K562 (cell line): Measurements from ENCODE around the gene PLTP. TPM values are rescaled to one million over a fixed set of nuclear protein-coding genes. Genes with fewer than 3 reads are reported as not detected.

Source experiments
- ATAC-seq: fragments of 200-7000 bp; cut with Tn5 transposase; 3 replicates; pipeline ENCODE4 v1.9.1; 2020; ENCODE audit warnings: moderate library complexity
- BruUV-seq: library from RNA; stranded (reverse); fragments of 400-500 nt; replicated peaks from 2 replicates; lab custom pipeline; 2021; lab: Mats Ljungman, UMichigan
- CTCF ChIA-PET: fragments of 300-600 bp; formaldehyde crosslinking; extraction: SDS; loops from one replicate; lab custom pipeline; 2021; ENCODE audit warnings: low intra/inter-chr PET ratio; lab: Yijun Ruan, JAX
- POLR2A ChIA-PET: fragments of 300-600, 350-650 bp; sonication (Branson Sonifier 250); formaldehyde crosslinking; extraction: SDS; loops from one replicate; lab custom pipeline; 2021; ENCODE audit warnings: antibody characterized with exemption, inconsistent platforms; lab: Yijun Ruan, JAX
- DNase-seq, 4 experiments: peaks; one replicate each; pipeline versions ENCODE4 v3.0.0 to v3.0.0-alpha.2; 2011 to 2018; ENCODE audit warnings: low spot score in 3 of 4, mixed read lengths in 3 of 4; ENCODE audit errors: extremely low read depth in 1 of 4
- FAIRE-seq: peaks from 2 replicates; lab custom pipeline; 2011; peaks lifted over from hg19 to GRCh38; lab: Jason Lieb, UNC
- H2AFZ ChIP-seq: 2 replicates; pipeline ENCODE4 v1.6.0; 2011; ENCODE audit warnings: low read depth, low read length, control low read depth, inconsistent platforms
- H3K27ac ChIP-seq: fragments of 200-600 bp; 3 replicates; pipeline ENCODE4 v1.8.0; 2011; ENCODE audit warnings: low read depth, mild to moderate bottlenecking, control low read depth, inconsistent platforms, low read length, moderate library complexity, mixed read lengths; ENCODE audit errors: extremely low read depth
- H3K27me3 ChIP-seq, 2 experiments: fragments of 300-600 bp in 1 of 2; 2 replicates in 1 of 2; 3 replicates in 1 of 2; pipeline versions ENCODE4 v1.6.0 to v1.8.0; 2011; ENCODE audit warnings: inconsistent platforms in 2 of 2, low read length in 2 of 2, mild to moderate bottlenecking in 1 of 2, mixed read lengths in 1 of 2, moderate library complexity in 1 of 2; ENCODE audit not compliant: control insufficient read depth in 2 of 2, insufficient read depth in 2 of 2
- H3K36me3 ChIP-seq: fragments of 300-600 bp; 3 replicates; pipeline ENCODE4 v1.8.0; 2011; ENCODE audit warnings: mild to moderate bottlenecking, low read length, inconsistent platforms; ENCODE audit not compliant: control insufficient read depth, insufficient read depth
- H3K4me1 ChIP-seq, 2 experiments: fragments of 200-600 bp in 1 of 2; replicated peaks in 1 of 2; 2 replicates in 1 of 2; 3 replicates in 1 of 2; pipeline versions ENCODE4 v1.5.1 to v1.8.0; 2011; ENCODE audit warnings: inconsistent platforms in 2 of 2, low read length in 2 of 2, mild to moderate bottlenecking in 1 of 2, mixed read lengths in 1 of 2, moderate library complexity in 1 of 2; ENCODE audit not compliant: control insufficient read depth in 2 of 2, insufficient read depth in 2 of 2
- H3K4me2 ChIP-seq: 2 replicates; pipeline ENCODE4 v1.6.1; 2011; ENCODE audit warnings: low read length, control low read depth, inconsistent platforms, mixed read lengths; ENCODE audit not compliant: insufficient read depth
- H3K4me3 ChIP-seq: fragments of 200-600 bp; sonication (generic), shearing (Covaris generic); 2 replicates; pipeline ENCODE4 v1.5.1; 2016; ENCODE audit warnings: control low read depth, inconsistent platforms
- H3K79me2 ChIP-seq: fragments of 200-600 bp; 3 replicates; pipeline ENCODE4 v1.8.0; 2011; ENCODE audit warnings: low read length, inconsistent platforms; ENCODE audit not compliant: control insufficient read depth, insufficient read depth
- H3K9ac ChIP-seq, 2 experiments: 2 replicates each; pipeline versions ENCODE4 v1.6.0 to v1.6.1; 2011; ENCODE audit warnings: low read depth in 2 of 2, low read length in 2 of 2, control low read depth in 1 of 2, inconsistent platforms in 1 of 2, mild to moderate bottlenecking in 1 of 2, mixed read lengths in 1 of 2; ENCODE audit not compliant: insufficient read depth in 1 of 2
- H3K9me1 ChIP-seq: one replicate; pipeline ENCODE4 v1.6.0; 2011; ENCODE audit warnings: inconsistent platforms, mild to moderate bottlenecking, low read length, moderate library complexity; ENCODE audit not compliant: control insufficient read depth, insufficient read depth
- H3K9me3 ChIP-seq: replicated peaks from 2 replicates; pipeline ENCODE4 v1.5.1; 2011; ENCODE audit warnings: low read depth, low read length, inconsistent platforms; ENCODE audit not compliant: control insufficient read depth, insufficient read depth
- H4K20me1 ChIP-seq: replicated peaks from 2 replicates; pipeline ENCODE4 v1.6.1; 2011; ENCODE audit warnings: low read length, inconsistent platforms, mixed read lengths; ENCODE audit not compliant: control insufficient read depth, insufficient read depth
- BRF1 ChIP-seq: IDR thresholded peaks from 3 replicates; pipeline ENCODE4 v1.6.1; 2011; ENCODE audit warnings: borderline replicate concordance, mild to moderate bottlenecking; ENCODE audit not compliant: insufficient read length; ENCODE audit errors: extremely low read depth
- E2F4 ChIP-seq: sonication (generic); formaldehyde crosslinking; IDR thresholded peaks from 2 replicates; pipeline ENCODE4 v1.8.0; 2022; ENCODE audit warnings: mild to moderate bottlenecking, low read depth, missing genetic modification reagents
- HNRNPK ChIP-seq: fragments of 200-400 bp; formaldehyde crosslinking; IDR thresholded peaks from one replicate; pipeline ENCODE4 v1.6.1; 2018; ENCODE audit warnings: mild to moderate bottlenecking, low read depth, low read length; ENCODE audit not compliant: poor library complexity, severe bottlenecking
- NCOA1 ChIP-seq: fragments of 450-650 bp; IDR thresholded peaks from 2 replicates; pipeline ENCODE4 v1.6.1; 2016; ENCODE audit warnings: low read depth
- NFE2L1 ChIP-seq: fragments of 450-650 bp; IDR thresholded peaks from 2 replicates; pipeline ENCODE4 v1.6.1; 2016; ENCODE audit warnings: missing genetic modification characterization, low read depth, mild to moderate bottlenecking, missing compliant biosample characterization, moderate library complexity, borderline replicate concordance
- PREB ChIP-seq: sonication (generic); formaldehyde crosslinking; IDR thresholded peaks from 2 replicates; pipeline ENCODE4 v1.8.1; 2023; ENCODE audit warnings: mild to moderate bottlenecking, missing genetic modification reagents
- RCOR1 ChIP-seq, 2 experiments: IDR thresholded peaks; 2 replicates each; pipeline ENCODE4 v1.6.1; 2012; ENCODE audit warnings: low read depth in 2 of 2, low read length in 2 of 2, borderline replicate concordance in 1 of 2, improper control_type of control experiment in 1 of 2
- RFX5 ChIP-seq: IDR thresholded peaks from 2 replicates; pipeline ENCODE4 v1.6.1; 2011; ENCODE audit warnings: low read depth, mild to moderate bottlenecking, improper control_type of control experiment, low read length
- SIX5 ChIP-seq, 2 experiments: IDR thresholded peaks; 2 replicates each; pipeline ENCODE4 v1.6.1; 2011; ENCODE audit warnings: low read length in 2 of 2, borderline replicate concordance in 1 of 2, low read depth in 1 of 2, mild to moderate bottlenecking in 1 of 2, moderate library complexity in 1 of 2; ENCODE audit not compliant: insufficient read depth in 1 of 2
- ZBTB17 ChIP-seq: fragments of 450-650 bp; formaldehyde crosslinking; IDR thresholded peaks from 2 replicates; pipeline ENCODE4 v1.4.0; 2020; ENCODE audit warnings: mild to moderate bottlenecking
- ZFPM2 ChIP-seq: fragments of 250-450 bp; sonication (Bioruptor Pico); IDR thresholded peaks from 2 replicates; pipeline ENCODE4 v1.5.1; 2022; ENCODE audit warnings: mild to moderate bottlenecking
- ZKSCAN8 ChIP-seq: fragments of 200-800 bp; sonication (Bioruptor generic); IDR thresholded peaks from 2 replicates; pipeline ENCODE4 v1.6.1; 2016; ENCODE audit warnings: missing genetic modification characterization, missing compliant biosample characterization
- ZNF280A ChIP-seq: fragments of 450-650 bp; IDR thresholded peaks from 2 replicates; pipeline ENCODE4 v1.6.1; 2018; ENCODE audit warnings: mild to moderate bottlenecking, low read depth; ENCODE audit not compliant: partially characterized antibody
- ZNF511 ChIP-seq: sonication (generic); formaldehyde crosslinking; IDR thresholded peaks from 2 replicates; pipeline ENCODE4 v1.8.0; 2022; ENCODE audit warnings: mild to moderate bottlenecking, missing genetic modification reagents
- ZNF639 ChIP-seq, 2 experiments: fragments of 200-800 bp in 1 of 2; sonication (Bioruptor generic) in 1 of 2; sonication (generic) in 1 of 2; formaldehyde crosslinking in 1 of 2; IDR thresholded peaks in 1 of 2; conservative IDR thresholded peaks in 1 of 2; 2 replicates each; pipeline versions ENCODE4 v1.5.0 to v1.6.1; 2016 to 2020; ENCODE audit warnings: missing compliant biosample characterization in 1 of 2, missing genetic modification characterization in 1 of 2, missing genetic modification reagents in 1 of 2
- WGBS: fragments of 100-300 bp; shearing (Covaris generic); methylation state at CpG from one replicate; pipeline ENCODE4 v1.1.6; 2016; ENCODE audit warnings: low coverage, mixed read lengths; ENCODE audit not compliant: insufficient coverage; ENCODE audit errors: missing lambda C conversion rate; 5-methylcytosine and 5-hydroxymethylcytosine counted together
- in situ Hi-C: fragments of 300-500 bp; cut with MboI; formaldehyde crosslinking; loops from 4 replicates; pipeline ENCODE4 v1.15.0; 2018; ENCODE audit warnings: inconsistent platforms, mixed read lengths
- intact Hi-C: fragments of 100-400 bp; cut with micrococcal nuclease; formaldehyde crosslinking; loops from 2 replicates; pipeline ENCODE4 v1.14.2; 2022
- polyA plus RNA-seq, 8 experiments: library from polyadenylated mRNA; depleted of rRNA in 4 of 8; stranded (reverse) in 5 of 8; unstranded in 3 of 8; fragments of >200 nt; fragmentation: Nextera tagmentation in 2 of 8; fragmentation: Illumina TruSeq in 1 of 8; extraction: Ambion mirVana in 2 of 8; extraction: Trizol in 1 of 8; gene quantifications; 2 replicates each; pipeline versions ENCODE4 v1.2.1 to v1.2.3, GENCODE V29; 2011 to 2014; ENCODE audit warnings: inconsistent platforms in 1 of 8, missing spikeins in 1 of 8
- total RNA-seq, 7 experiments: library from RNA; depleted of rRNA in 6 of 7; stranded (reverse); fragments of >200 nt in 6 of 7; fragmentation: Illumina TruSeq in 2 of 7; extraction: Trizol in 2 of 7; gene quantifications; 2 replicates each; pipeline versions ENCODE4 v1.2.1 to v1.2.3, GENCODE V29; 2011 to 2021; ENCODE audit warnings: low replicate concordance in 1 of 7

PLTP gene
- total and polyA plus RNA-seq, 9 of the 15 experiments (the other 6 are each of a cell fraction or from before 2014, with no cell fraction given) = 2.8 to 29.3 (median 17.6) TPM

GRCh38 chr20:45893831-45894230 is 18.1 kb downstream of the PLTP start:
- POLR2A ChIA-PET = interaction anchor here (0.6 to 3.3 kb wide), 7 partner anchors 8 to 105 kb away, joined by 3 to 9 read pairs (median 6); partner anchors contain the start of gene ZSWIM1
- ATAC-seq (no peak), FAIRE-seq (peak; percentile 32), DNase-seq (no peak)
- no peak overlapping the region for H2AFZ ChIP-seq
- CTCF ChIA-PET = interaction anchor here (0.6 kb wide), 1 partner anchor 54 kb away, joined by 3 read pairs; no protein-coding TSS in a partner anchor
- intact Hi-C loops = loop anchor here (5.0 kb wide), 1 partner anchor 68 kb away; no protein-coding TSS in a partner anchor
- no peaks in the 10 kb centered on the region for H3K27me3 ChIP-seq
- BruUV-seq = no TSS peak
- no peaks in the 10 kb centered on the region for H3K9me1 ChIP-seq
- no peak overlapping the region for H3K4me3 ChIP-seq
- peaks cover 7 to 32% of the 10 kb centered on the region in 2 experiments for H3K4me1 ChIP-seq
- no peaks in the 10 kb centered on the region for H4K20me1 ChIP-seq
- H3K27ac ChIP-seq = no peak overlapping the region
- H3K79me2 ChIP-seq = peaks cover 7% of the 10 kb centered on the region; the same call in 1 of the 3 replicates
- H3K4me2 ChIP-seq = no peak overlapping the region
- peaks cover 49% of the 10 kb centered on the region; the same call in 2 of the 3 replicates for H3K36me3 ChIP-seq
- in situ Hi-C loops = no loop called here
- 82% methylated on average over 4 of the region's 4 CpGs for WGBS
- H3K9me3 ChIP-seq = no peaks in the 10 kb centered on the region
- H3K9ac ChIP-seq = no peak overlapping the region
- no peak for TF ChIP-seq ZBTB17 (CRISPR knock-in tag)
- no peak for TF ChIP-seq ZNF511
- TF ChIP-seq ZKSCAN8 (CRISPR knock-in tag) = no peak
- no peak for TF ChIP-seq ZNF280A
- no peak for TF ChIP-seq NFE2L1 (tag)
- TF ChIP-seq HNRNPK = no peak
- TF ChIP-seq BRF1 = no peak
- TF ChIP-seq RFX5 = no peak
- TF ChIP-seq ZNF639 (CRISPR knock-in tag; conservative IDR thresholded peaks at IDR 0.05 in 1 of 2, IDR thresholded peaks at IDR 0.05 in 1 of 2) = no peak
- TF ChIP-seq NCOA1 = no peak
- TF ChIP-seq PREB (CRISPR knock-in tag) = no peak
- no peak for TF ChIP-seq ZFPM2 (CRISPR knock-in tag)
- no peak for TF ChIP-seq RCOR1 (IDR thresholded peaks at IDR 0.05; ENCODE audit: borderline replicate concordance in 1 of 2, low read depth in 2 of 2, low read length in 2 of 2)
- no peak for TF ChIP-seq SIX5 (IDR thresholded peaks at IDR 0.05; ENCODE audit: borderline replicate concordance in 1 of 2, insufficient read depth in 1 of 2, low read depth in 1 of 2, low read length in 2 of 2)
- no peak for TF ChIP-seq E2F4 (CRISPR knock-in tag)
